Stimulated activated memory B cell treated with anti-CD40 and anti-IgM and Interleukin-4, amounts not matched to agents 10 μg/mL and 1 μg/mL and 100 μg/mL, for 72 hours (primary cell): ENCODE measurements around the gene HK3.

Experiments used
- ATAC-seq: fragments of 150-1000 bp; cut with Tn5 transposase; 2 replicates; pipeline ENCODE4 v1.10.0; 2021
- H3K27ac Mint-ChIP-seq: one replicate; pipeline ENCODE4 v1.8.0; 2022; ENCODE audit warnings: mild to moderate bottlenecking, mixed read lengths
- H3K27me3 Mint-ChIP-seq: one replicate; pipeline ENCODE4 v1.8.0; 2022; ENCODE audit warnings: mixed read lengths
- H3K36me3 Mint-ChIP-seq: one replicate; pipeline ENCODE4 v1.8.0; 2022; ENCODE audit warnings: mixed read lengths
- H3K4me1 Mint-ChIP-seq: one replicate; pipeline ENCODE4 v1.8.0; 2022; ENCODE audit warnings: mixed read lengths
- H3K4me3 Mint-ChIP-seq: one replicate; pipeline ENCODE4 v1.8.0; 2022; ENCODE audit warnings: mild to moderate bottlenecking, moderate library complexity, mixed read lengths
- H3K9me3 Mint-ChIP-seq: one replicate; pipeline ENCODE4 v1.8.0; 2022; ENCODE audit warnings: mixed read lengths

HK3 gene

DNA sequence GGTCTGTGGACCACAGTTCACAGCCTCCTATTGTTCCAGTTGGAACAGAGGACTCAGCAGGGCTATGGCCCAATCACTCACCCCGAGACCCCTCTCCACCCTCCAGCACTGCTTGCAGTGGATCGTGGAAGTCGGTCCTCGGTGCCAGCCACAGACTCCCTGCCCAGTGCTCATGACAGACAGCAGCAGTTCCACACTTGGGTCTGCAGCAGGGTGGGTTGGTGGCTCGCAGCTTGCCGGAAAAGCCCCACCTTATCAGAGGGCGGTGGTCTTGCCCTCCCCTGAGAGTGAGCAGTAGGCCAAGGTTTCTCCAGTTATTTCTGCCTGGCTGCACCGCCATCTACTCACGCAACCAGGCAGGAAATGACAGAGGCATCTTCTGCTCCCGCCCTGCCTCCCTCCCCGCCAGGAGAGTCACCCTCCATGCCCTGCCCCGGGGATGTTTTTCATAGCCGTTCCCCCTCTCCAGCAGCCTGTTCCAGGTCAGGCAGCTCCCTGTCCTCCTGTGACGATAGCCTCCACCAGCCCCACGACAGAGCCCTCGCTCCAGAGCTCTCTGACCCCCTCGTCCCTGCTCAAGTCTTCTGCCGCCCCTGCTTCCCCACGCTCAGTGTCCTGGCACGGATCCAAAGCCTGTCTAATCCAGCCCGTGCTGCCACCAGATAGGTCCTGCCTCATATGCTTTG, 54.3 kb downstream of the HK3 start:
- Mint-ChIP-seq H3K4me3 (no peak overlapping the region), H3K4me1 (no peaks in the 10 kb centered on the region), H3K36me3 (no peaks in the 10 kb centered on the region), H3K27me3 (peaks cover 87% of the 10 kb centered on the region), H3K27ac (no peak overlapping the region), H3K9me3 (no peaks in the 10 kb centered on the region)
- no peak for ATAC-seq

DNA sequence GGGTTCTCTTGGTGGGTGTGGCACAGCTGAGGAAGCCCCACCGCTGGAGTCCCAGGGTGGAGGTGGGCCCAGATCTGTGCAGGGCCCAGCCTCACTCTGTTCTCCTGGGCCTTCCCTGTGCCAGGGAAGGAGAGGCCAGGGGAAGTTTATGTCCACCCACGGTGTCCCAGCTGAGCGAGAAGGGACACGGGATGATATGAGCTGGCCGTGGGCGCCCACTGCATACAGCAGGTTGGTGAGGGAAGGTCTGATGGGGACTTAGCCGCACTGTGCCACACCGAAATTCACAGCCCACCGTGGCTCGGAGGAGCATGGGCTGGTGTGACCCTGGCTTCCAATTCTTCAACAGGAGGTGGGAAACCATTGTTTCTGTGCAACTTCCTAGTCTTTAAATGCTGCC, 54.9 kb downstream of the HK3 start:
- H3K27me3 Mint-ChIP-seq = peaks cover 90% of the 10 kb centered on the region
- no peaks in the 10 kb centered on the region for H3K9me3 Mint-ChIP-seq
- ATAC-seq = no peak
- H3K36me3 Mint-ChIP-seq = no peaks in the 10 kb centered on the region
- H3K4me3 Mint-ChIP-seq = no peak overlapping the region
- H3K4me1 Mint-ChIP-seq = no peaks in the 10 kb centered on the region
- no peak overlapping the region for H3K27ac Mint-ChIP-seq

DNA sequence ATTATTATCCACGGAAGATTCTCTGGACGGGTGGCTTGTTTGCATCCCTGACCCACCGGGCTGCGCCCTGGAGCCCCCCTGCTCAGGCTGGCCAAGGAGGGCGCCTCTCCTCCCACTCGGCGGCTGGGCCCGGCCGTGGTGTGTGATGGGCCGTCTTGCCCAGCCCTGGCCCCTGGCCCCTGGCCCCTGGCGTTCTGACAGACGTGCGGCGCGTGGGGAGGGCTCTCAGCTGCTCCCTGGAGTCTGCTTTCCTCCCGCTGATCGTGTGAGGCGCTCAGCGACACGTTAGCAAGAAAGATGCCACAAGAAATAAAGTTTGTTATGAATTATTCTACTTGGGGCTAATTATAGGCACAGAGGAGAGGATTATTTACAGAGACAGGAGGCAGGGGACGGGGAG, 55.5 kb downstream of the HK3 start:
- no peak for ATAC-seq
- Mint-ChIP-seq H3K4me1 (no peaks in the 10 kb centered on the region), H3K36me3 (no peaks in the 10 kb centered on the region), H3K27me3 (peaks cover 93% of the 10 kb centered on the region), H3K27ac (no peak overlapping the region), H3K9me3 (no peaks in the 10 kb centered on the region), H3K4me3 (no peak overlapping the region)

- H3K36me3 Mint-ChIP-seq = no peaks in the 10 kb centered on the region
- no peaks in the 10 kb centered on the region for H3K4me1 Mint-ChIP-seq
- no peak overlapping the region for H3K27ac Mint-ChIP-seq
- peak; percentile 70 for ATAC-seq
- no peaks in the 10 kb centered on the region for H3K9me3 Mint-ChIP-seq
- no peak overlapping the region for H3K4me3 Mint-ChIP-seq
- peaks cover 80% of the 10 kb centered on the region for H3K27me3 Mint-ChIP-seq
Measured at GRCh38 chr5:176837707-176838115, 61.4 kb downstream of the HK3 start.

DNA sequence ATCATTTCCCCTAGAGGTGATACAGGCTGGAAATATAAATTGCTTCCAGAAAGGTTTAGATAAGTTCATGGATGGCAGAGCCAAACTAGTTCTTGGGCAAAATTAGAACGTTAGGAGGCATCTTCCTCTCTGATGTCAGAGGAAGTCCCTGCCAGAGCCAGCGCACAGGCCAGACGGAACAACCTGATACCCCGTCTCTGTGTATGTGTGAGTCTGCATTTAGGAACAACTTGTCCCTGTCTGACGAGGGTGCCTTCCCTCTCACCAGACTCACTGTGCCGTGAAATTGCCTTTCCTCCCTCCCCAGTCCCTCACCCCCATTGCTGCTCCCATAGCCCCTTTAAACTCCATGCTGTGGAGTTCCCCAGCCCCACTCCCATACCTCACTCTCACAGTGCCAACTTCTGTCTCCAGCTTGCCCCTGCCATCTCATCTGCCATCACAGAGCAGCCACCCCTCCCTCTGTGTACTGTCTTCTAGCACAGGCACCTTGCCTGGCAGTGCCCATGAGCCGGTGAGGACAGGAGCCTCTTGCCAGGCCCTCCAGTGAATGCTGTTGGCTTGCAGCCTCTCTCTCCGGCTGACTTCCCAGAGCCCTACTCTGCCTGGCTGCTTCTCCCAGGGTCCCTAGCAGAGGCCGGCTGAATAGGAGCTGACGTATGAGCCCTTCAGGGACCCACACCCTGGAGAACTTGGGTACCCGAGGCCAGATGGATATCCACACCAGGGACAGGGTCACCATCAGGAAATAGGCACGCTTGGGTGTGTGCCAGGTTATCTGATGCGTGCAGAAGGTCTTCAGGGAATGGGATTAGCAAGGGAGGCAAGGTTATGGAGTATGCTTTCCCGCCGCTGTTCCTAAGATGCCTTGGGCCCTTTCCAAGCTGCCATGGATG, 62.1 kb downstream of the HK3 start:
- Mint-ChIP-seq H3K36me3 (no peaks in the 10 kb centered on the region), H3K27me3 (peaks cover 81% of the 10 kb centered on the region)

GRCh38 chr5:176835918-176836317, 63.2 kb downstream of the HK3 start:
- Mint-ChIP-seq H3K9me3 (no peaks in the 10 kb centered on the region), H3K27me3 (peaks cover 78% of the 10 kb centered on the region), H3K4me1 (peaks cover 7% of the 10 kb centered on the region), H3K36me3 (no peaks in the 10 kb centered on the region), H3K27ac (no peak overlapping the region), H3K4me3 (no peak overlapping the region)
- no peak for ATAC-seq

More for the DNA sequence above, 62.1 kb downstream of the HK3 start:
- Mint-ChIP-seq H3K4me1 (no peaks in the 10 kb centered on the region), H3K27ac (no peak overlapping the region), H3K9me3 (no peaks in the 10 kb centered on the region), H3K4me3 (no peak overlapping the region)
- ATAC-seq = no peak

DNA sequence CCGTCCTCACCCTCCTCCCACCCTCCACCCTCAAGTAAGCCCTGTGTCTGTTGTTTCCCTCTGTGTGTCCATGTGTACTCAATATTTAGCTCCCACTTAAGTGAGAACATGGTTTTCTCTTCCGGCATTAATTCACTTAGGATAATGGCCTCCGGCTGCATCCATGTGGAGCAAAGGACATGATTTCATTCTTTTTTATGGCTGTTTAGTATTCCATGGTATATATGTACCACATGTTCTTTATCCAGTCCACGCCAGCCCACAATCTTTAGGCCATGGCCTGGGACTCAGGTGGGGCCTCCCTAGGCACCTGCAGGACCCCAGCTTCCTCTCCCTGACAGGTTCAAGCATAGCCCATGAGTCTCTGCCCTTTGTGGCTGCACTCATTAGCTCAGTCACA, 65.9 kb downstream of the HK3 start:
- no peak overlapping the region for H3K27ac Mint-ChIP-seq
- H3K4me1 Mint-ChIP-seq = peaks cover 7% of the 10 kb centered on the region
- peaks cover 8% of the 10 kb centered on the region for H3K9me3 Mint-ChIP-seq
- no peak for ATAC-seq
- no peaks in the 10 kb centered on the region for H3K36me3 Mint-ChIP-seq
- peaks cover 68% of the 10 kb centered on the region for H3K27me3 Mint-ChIP-seq
- no peak overlapping the region for H3K4me3 Mint-ChIP-seq

- Mint-ChIP-seq H3K27ac (no peak overlapping the region), H3K4me3 (no peak overlapping the region), H3K36me3 (no peaks in the 10 kb centered on the region), H3K27me3 (peaks cover 66% of the 10 kb centered on the region), H3K9me3 (peaks cover 8% of the 10 kb centered on the region), H3K4me1 (peaks cover 7% of the 10 kb centered on the region)
- no peak for ATAC-seq
Measured at GRCh38 chr5:176832162-176832561, 67.0 kb downstream of the HK3 start.

- Mint-ChIP-seq H3K36me3 (no peaks in the 10 kb centered on the region), H3K4me1 (peaks cover 7% of the 10 kb centered on the region), H3K27ac (no peak overlapping the region), H3K9me3 (peaks cover 8% of the 10 kb centered on the region), H3K27me3 (peaks cover 59% of the 10 kb centered on the region), H3K4me3 (no peak overlapping the region)
- ATAC-seq = no peak
Measured at GRCh38 chr5:176831425-176831824, 67.7 kb downstream of the HK3 start.

GRCh38 chr5:176830995-176831423, 68.1 kb downstream of the HK3 start:
- Mint-ChIP-seq H3K36me3 (no peaks in the 10 kb centered on the region), H3K4me1 (peaks cover 7% of the 10 kb centered on the region), H3K27ac (no peak overlapping the region), H3K27me3 (peaks cover 55% of the 10 kb centered on the region), H3K9me3 (peaks cover 8% of the 10 kb centered on the region), H3K4me3 (no peak overlapping the region)
- ATAC-seq = no peak
